ENCODE data around the gene CCDC47. TPM values are rescaled to one million over a fixed set of nuclear protein-coding genes. Genes with fewer than 3 reads are reported as not detected.

CCDC47 gene
- total and polyA plus RNA-seq, 2 of the 4 experiments (the other 2 are of a cell fraction), result 45.7 to 62.0 TPM

DNA sequence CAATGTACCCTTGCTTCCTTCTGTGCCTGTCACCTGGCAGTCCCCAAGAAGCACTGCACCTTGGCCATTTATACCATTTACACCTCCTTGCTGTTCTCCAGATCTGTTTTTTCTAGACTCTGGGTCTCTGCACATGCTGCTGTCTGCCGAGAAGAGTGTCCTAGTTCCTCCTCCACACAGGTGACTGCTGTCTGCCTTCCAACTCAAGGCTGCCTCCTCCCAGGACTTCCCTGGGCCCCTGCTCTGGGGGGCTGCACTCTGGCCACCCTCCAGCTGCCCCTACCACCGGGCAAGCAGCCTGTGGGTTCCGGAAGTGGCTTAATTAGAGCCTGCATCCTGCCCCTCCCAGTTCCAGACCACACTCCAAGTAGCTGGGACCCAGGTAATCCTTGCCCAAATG lies 67.7 kb downstream of the CCDC47 start:
- Histone ChIP-seq H3K27ac (ENCODE audit: insufficient read depth, low read length) (no peak overlapping the region), H3K14ac (replicated peaks; ENCODE audit: low read depth, low read length) (no peak overlapping the region), H3K79me1 (ENCODE audit: low read depth in 1 of 2, low read length in 2 of 2) (peaks cover 0 to 19% of the 10 kb centered on the region in 2 experiments; a peak in 2 of 4 replicates), H3K4me2 (ENCODE audit: low read depth, low read length) (no peak overlapping the region), H4K5ac (ENCODE audit: low read depth, low read length) (no peak overlapping the region), H3K4me1 (ENCODE audit: control insufficient read depth, insufficient read depth, low read length) (no peaks in the 10 kb centered on the region), H4K20me1 (ENCODE audit: insufficient read depth, low read length) (no peaks in the 10 kb centered on the region; the same call in 1 of the 2 replicates), H2BK15ac (ENCODE audit: low read depth, low read length) (no peak overlapping the region), H2AFZ (replicated peaks; ENCODE audit: low read length, poor library complexity) (no peak overlapping the region), H3K9me3 (ENCODE audit: control insufficient read depth, insufficient read depth, low read length) (no peaks in the 10 kb centered on the region), H3K36me3 (ENCODE audit: control insufficient read depth, insufficient read depth, low read length) (peaks cover 45% of the 10 kb centered on the region), H2AK5ac (ENCODE audit: low read depth, low read length) (no peak overlapping the region), H4K8ac (ENCODE audit: low read depth in 2 of 2, low read length in 2 of 2) (no peak overlapping the region), H2BK120ac (ENCODE audit: low read depth, low read length) (no peak overlapping the region), H3K18ac (ENCODE audit: low read depth, low read length) (no peak overlapping the region), H3K4ac (ENCODE audit: low read depth, low read length) (no peak overlapping the region), H2BK5ac (ENCODE audit: low read depth, low read length, poor library complexity, severe bottlenecking) (no peak overlapping the region), H3K23ac (ENCODE audit: low read depth, low read length) (no peak overlapping the region), H2AK9ac (replicated peaks; ENCODE audit: low read depth, low read length, poor library complexity) (no peak overlapping the region), H3K27me3 (ENCODE audit: control insufficient read depth, insufficient read depth, low read length) (no peaks in the 10 kb centered on the region), H2BK20ac (ENCODE audit: low read depth, low read length) (no peak overlapping the region), H3K9ac (ENCODE audit: low read depth, low read length) (no peak overlapping the region), H3K56ac (ENCODE audit: extremely low read depth, insufficient read depth, low read length) (no peak overlapping the region), H3K9me1 (ENCODE audit: insufficient read depth, low read length) (peaks cover 2% of the 10 kb centered on the region; the same call in 1 of the 2 replicates), H3K4me3 (ENCODE audit: insufficient read depth, low read depth, low read length) (no peak overlapping the region), H4K91ac (ENCODE audit: insufficient read depth, low read depth, low read length) (no peak overlapping the region)
- no peak for ATAC-seq (ENCODE audit: low read depth)
- CTCF ChIA-PET, result no interaction called here
- intact Hi-C loops (cut with micrococcal nuclease), result no loop called here
- dilution Hi-C loops (cut with HindIII; ENCODE audit: low sequenced_read_pairs, unreplicated experiment), result no loop called here
- in situ Hi-C loops (cut with MboI; ENCODE audit: low sequenced_read_pairs), result no loop called here
- no peak for DNase-seq
- BruUV-seq (replicated peaks), result no TSS peak
- TF ChIP-seq MAZ (IDR thresholded peaks at IDR 0.05; ENCODE audit: borderline replicate concordance, low read depth, low read length) (no peak), SMC3 (IDR thresholded peaks at IDR 0.05; ENCODE audit: low read depth, low read length) (no peak), RFX5 (IDR thresholded peaks at IDR 0.05; ENCODE audit: low read depth, low read length) (no peak), MAFK (IDR thresholded peaks at IDR 0.05; ENCODE audit: low read depth, low read length) (no peak), POLR2A (IDR thresholded peaks at IDR 0.05; ENCODE audit: low read depth, low read length) (no peak), CHD1 (IDR thresholded peaks at IDR 0.05; ENCODE audit: low read depth, low read length) (no peak), BHLHE40 (IDR thresholded peaks at IDR 0.05; ENCODE audit: low read depth, low read length) (no peak), CEBPB (IDR thresholded peaks at IDR 0.05; ENCODE audit: low read depth, low read length) (no peak), FOS (IDR thresholded peaks at IDR 0.05; ENCODE audit: low read depth, low read length) (no peak), NFE2L2 (IDR thresholded peaks at IDR 0.05; ENCODE audit: low read depth, low read length) (no peak), MXI1 (IDR thresholded peaks at IDR 0.05; ENCODE audit: borderline replicate concordance, low read depth, low read length) (no peak), RCOR1 (IDR thresholded peaks at IDR 0.05; ENCODE audit: insufficient replicate concordance, low read length) (no peak), RAD21 (IDR thresholded peaks at IDR 0.05; ENCODE audit: low read length) (no peak)
- TF ChIP-seq, protein P1, sequence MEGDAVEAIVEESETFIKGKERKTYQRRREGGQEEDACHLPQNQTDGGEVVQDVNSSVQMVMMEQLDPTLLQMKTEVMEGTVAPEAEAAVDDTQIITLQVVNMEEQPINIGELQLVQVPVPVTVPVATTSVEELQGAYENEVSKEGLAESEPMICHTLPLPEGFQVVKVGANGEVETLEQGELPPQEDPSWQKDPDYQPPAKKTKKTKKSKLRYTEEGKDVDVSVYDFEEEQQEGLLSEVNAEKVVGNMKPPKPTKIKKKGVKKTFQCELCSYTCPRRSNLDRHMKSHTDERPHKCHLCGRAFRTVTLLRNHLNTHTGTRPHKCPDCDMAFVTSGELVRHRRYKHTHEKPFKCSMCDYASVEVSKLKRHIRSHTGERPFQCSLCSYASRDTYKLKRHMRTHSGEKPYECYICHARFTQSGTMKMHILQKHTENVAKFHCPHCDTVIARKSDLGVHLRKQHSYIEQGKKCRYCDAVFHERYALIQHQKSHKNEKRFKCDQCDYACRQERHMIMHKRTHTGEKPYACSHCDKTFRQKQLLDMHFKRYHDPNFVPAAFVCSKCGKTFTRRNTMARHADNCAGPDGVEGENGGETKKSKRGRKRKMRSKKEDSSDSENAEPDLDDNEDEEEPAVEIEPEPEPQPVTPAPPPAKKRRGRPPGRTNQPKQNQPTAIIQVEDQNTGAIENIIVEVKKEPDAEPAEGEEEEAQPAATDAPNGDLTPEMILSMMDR (conservative IDR thresholded peaks at IDR 0.05; ENCODE audit: low read depth, low read length), result no peak
- TF ChIP-seq, protein P2, sequence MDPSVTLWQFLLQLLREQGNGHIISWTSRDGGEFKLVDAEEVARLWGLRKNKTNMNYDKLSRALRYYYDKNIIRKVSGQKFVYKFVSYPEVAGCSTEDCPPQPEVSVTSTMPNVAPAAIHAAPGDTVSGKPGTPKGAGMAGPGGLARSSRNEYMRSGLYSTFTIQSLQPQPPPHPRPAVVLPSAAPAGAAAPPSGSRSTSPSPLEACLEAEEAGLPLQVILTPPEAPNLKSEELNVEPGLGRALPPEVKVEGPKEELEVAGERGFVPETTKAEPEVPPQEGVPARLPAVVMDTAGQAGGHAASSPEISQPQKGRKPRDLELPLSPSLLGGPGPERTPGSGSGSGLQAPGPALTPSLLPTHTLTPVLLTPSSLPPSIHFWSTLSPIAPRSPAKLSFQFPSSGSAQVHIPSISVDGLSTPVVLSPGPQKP (IDR thresholded peaks at IDR 0.05; ENCODE audit: borderline replicate concordance, low read depth, low read length), result no peak
- TF ChIP-seq, protein P3, sequence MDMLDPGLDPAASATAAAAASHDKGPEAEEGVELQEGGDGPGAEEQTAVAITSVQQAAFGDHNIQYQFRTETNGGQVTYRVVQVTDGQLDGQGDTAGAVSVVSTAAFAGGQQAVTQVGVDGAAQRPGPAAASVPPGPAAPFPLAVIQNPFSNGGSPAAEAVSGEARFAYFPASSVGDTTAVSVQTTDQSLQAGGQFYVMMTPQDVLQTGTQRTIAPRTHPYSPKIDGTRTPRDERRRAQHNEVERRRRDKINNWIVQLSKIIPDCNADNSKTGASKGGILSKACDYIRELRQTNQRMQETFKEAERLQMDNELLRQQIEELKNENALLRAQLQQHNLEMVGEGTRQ (IDR thresholded peaks at IDR 0.05; ENCODE audit: low read depth, low read length), result no peak
- POLR2A ChIA-PET (ENCODE audit: unreplicated experiment), result no interaction called here
- 67% methylated on average over 1 of the region's 3 CpGs; no CpG with 5 or more reads in 1 of the 2 experiments for WGBS, 2 experiments (ENCODE audit: extremely low coverage in 2 of 2, insufficient read length in 1 of 2)
